GM15510 (cell line): ENCODE measurements around the gene RBM27.

Experiments used
- POLR2A ChIP-seq: IDR thresholded peaks from 3 replicates; pipeline ENCODE4 v1.6.1; 2011; ENCODE audit warnings: borderline replicate concordance; ENCODE audit not compliant: insufficient read length; ENCODE audit errors: extremely low read depth

The RBM27 gene

DNA sequence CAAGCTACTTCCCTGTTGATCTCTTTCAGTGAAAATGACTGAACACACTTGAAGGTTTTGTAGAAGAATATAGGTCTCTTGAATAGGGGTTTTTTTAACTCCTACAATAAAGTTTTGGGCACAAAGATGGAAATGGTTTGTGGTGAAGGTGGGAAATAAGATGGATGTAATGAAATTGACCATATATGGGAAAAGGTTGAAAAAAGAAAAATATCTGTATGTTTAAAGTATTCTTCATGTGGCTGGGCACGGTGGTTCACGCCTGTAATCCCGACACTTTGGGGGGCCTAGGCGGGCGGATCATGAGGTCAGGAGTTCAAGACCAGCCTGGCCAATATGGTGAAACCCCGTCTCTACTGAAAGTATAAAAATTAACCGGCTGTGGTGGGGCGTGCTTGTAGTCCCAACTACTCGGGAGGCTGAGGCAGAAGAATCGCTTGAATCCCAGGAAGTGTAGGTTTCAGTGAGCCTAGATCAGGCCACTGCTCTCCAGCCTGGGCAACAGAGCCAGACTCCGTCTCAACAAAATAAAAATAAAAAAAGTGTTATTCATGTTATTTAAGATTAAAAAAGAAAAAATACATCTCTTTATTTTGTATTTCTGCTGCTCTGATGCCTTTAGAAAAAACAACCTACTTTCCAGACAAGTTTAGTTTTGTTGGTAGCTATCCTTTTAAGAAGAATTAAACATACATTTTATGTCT lies 2.2 kb downstream of the RBM27 start:
- no peak for TF ChIP-seq POLR2A

DNA sequence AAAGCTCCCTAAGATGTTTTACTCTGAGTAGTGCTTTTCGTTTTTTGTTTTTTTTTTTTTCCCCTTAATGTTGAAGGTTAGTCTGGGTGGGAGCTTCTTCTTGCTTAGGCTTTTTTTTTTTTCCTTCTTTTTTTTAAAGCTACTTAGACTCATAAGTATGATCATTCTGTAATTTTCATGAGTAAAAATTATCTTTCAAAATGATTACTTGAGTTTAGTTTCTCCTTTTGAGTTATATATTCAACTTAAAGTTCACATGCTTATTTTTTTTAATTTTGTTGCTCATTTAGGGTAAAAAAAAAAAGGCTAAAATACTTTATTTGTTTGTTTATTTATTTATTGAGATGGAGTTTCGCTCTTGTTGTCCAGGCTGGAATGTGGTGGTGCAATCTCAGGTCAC lies 2.9 kb downstream of the RBM27 start:
- TF ChIP-seq POLR2A = no peak

DNA sequence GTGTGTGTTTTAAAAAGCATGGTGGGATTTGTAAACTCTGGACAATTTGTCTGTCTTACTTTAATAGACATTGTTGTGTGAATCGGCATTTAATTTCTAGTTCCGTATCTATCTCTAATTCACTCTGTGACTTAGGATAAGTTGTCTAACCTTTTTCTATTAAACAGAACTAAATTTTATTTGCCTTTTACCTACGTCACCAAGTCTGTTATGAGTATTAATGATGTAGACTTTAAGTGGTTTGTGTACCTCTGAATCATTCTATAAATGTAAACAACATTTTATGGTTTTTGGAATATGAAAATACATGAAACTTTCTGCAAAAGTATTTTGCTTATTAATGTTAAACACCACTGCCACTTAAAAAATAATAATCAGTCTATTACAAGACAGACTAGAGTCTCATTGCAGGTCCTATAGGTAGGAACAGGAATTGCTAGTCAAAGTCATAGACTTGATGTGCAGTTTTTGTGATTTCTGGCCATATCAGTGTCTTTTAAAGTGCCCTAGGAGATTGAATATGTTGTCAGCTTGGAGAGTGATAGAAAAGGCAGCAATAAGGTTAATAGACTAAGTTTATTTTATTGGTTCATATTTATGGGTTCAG lies 5.6 kb downstream of the RBM27 start:
- TF ChIP-seq POLR2A = no peak

- TF ChIP-seq POLR2A = no peak
These were observed 6.3 kb downstream of the RBM27 start for GRCh38 chr5:146209714-146210113.

DNA sequence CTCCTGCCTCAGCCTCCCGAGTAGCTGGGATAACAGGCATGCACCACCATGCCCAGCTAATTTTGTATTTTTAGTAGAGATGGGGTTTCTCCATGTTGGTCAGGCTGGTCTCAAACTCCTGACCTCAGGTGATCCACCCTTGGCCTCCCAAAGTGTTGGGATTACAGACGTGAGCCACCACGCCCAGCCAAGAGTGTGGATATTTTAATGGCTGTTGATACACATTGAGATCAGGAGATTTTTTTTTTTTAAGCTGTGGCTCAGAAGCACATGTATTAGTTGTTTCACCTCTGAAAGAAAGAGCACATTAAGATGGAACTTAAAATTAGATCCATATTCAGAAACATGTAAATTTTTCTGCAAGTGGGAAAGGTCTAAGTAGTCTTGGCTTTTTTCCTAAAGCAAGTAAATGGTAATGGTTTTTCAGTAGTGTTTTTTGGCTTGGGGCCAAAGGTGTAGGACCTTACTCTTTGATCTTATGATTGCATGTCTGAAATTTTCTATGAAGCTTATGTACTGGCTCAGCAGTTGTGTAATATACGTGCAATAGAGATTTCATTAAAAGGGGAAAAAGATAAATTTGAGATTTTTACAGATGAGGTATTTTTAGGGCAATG lies 9.9 kb downstream of the RBM27 start:
- TF ChIP-seq POLR2A = no peak

DNA sequence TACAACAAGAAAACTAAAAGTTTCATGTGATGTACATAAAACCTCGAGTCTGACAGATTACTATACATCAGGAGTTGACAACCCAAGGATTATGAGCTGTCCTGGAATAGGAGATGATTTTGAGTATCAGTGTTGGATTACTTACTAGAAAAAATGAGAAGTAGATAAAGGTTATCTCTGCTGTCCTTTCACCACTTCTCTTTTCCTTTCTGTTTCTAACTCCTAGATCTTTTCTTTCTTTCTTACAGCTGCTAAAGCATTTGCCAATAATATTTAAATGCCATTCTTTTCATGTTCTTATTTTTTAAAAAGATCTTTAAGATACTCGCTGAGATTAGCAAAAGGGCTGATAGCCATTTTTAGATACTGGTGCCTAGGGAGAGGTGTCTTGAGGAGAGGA lies 14.8 kb downstream of the RBM27 start:
- no peak for TF ChIP-seq POLR2A

DNA sequence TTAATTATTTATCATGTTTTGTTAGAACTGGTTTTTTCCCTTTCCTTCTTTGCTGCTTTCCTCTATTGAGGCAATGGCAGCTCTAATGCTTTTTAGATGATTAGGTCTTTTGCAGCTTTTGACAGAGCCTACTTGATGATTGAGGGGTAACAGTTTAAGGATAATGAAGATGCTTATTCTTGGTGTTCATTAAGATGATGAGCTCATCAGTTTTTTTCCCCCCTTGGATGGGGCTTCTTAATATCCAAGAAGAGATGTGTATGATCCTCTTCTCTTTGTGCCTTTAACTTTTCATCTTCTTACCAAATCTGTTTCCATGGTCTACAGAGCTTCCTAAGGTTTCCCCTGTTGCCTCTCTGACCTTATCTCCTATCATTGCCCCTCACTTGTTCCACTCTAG lies 15.8 kb downstream of the RBM27 start:
- no peak for TF ChIP-seq POLR2A

- TF ChIP-seq POLR2A = no peak
These were observed 17.8 kb downstream of the RBM27 start for GRCh38 chr5:146221234-146221633.

- no peak for TF ChIP-seq POLR2A
These were observed 18.6 kb downstream of the RBM27 start for GRCh38 chr5:146222005-146222404.

GRCh38 chr5:146223179-146223578 lies 19.8 kb downstream of the RBM27 start:
- TF ChIP-seq POLR2A = no peak

- no peak for TF ChIP-seq POLR2A
These were observed 25.8 kb downstream of the RBM27 start for GRCh38 chr5:146229222-146229621.

DNA sequence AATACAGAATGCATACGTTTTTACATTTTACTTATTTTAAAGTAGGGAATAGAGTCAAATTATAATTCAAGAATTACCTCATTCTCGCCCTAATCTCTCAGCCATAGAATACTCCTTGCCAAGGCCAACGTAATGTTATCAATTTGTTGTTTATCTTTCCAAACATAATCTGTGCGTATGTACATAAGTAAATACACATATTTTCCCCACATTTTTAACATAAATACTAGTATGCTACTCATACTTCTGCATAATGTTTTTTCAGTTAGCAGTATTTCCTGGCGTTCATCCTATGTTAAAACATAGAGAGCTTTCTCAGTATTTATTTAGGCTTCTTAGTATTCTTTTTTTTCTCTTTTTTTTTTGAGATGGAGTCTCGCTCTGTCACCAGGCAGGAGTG lies 28.8 kb downstream of the RBM27 start:
- TF ChIP-seq POLR2A = no peak

DNA sequence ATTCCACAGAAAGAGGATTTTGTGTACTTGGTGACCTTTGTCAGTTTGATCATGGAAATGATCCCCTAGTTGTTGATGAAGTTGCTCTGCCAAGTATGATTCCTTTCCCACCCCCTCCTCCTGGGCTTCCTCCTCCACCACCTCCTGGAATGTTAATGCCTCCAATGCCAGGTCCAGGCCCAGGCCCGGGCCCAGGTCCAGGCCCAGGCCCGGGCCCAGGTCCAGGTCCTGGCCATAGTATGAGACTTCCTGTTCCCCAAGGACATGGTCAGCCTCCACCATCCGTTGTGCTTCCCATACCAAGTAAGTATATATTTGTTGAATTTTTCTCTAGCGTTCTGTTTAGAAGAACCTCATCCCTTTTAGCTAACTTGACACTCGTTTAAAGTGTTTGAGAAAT lies 30.0 kb downstream of the RBM27 start:
- no peak for TF ChIP-seq POLR2A

GRCh38 chr5:146238973-146239372 lies 35.6 kb downstream of the RBM27 start:
- no peak for TF ChIP-seq POLR2A

GRCh38 chr5:146240951-146241350 lies 37.5 kb downstream of the RBM27 start:
- no peak for TF ChIP-seq POLR2A

GRCh38 chr5:146243247-146243646 lies 39.8 kb downstream of the RBM27 start:
- no peak for TF ChIP-seq POLR2A
